ENCODE results near the gene CDC16.

Gene CDC16

GRCh38 chr13:114226699-114227323 lies 7.9 kb upstream of the CDC16 start (continued):
- TF ChIP-seq SP3 (tag by site-specific recombination; IDR thresholded peaks at IDR 0.05) (no peak), EGR2 (tag by site-specific recombination; IDR thresholded peaks at IDR 0.05; ENCODE audit: low read depth) (peak; percentile 85), ZNF394 (tag by site-specific recombination; IDR thresholded peaks at IDR 0.05; ENCODE audit: borderline replicate concordance) (peak; percentile 63; the same call in 1 of the 2 replicates), MEIS1 (CRISPR knock-in tag; IDR thresholded peaks at IDR 0.05; ENCODE audit: borderline replicate concordance) (no peak), ZNF600 (tag by site-specific recombination; IDR thresholded peaks at IDR 0.05) (peak; percentile 90), REPIN1 (tag by site-specific recombination; IDR thresholded peaks at IDR 0.05; ENCODE audit: low read depth) (no peak), GLIS1 (tag by site-specific recombination; IDR thresholded peaks at IDR 0.05) (peak; percentile 56), ZNF639 (tag by site-specific recombination; IDR thresholded peaks at IDR 0.05) (no peak), ZNF514 (tag by site-specific recombination; IDR thresholded peaks at IDR 0.05) (no peak), KLF17 (tag by site-specific recombination; IDR thresholded peaks at IDR 0.05) (0 out of 2 replicates have a peak, but pooled peaks have one; percentile 45), ZNF18 (tag by site-specific recombination; IDR thresholded peaks at IDR 0.05) (peak; percentile 99), GLIS2 (tag by site-specific recombination; IDR thresholded peaks at IDR 0.05) (peak; percentile 49; the same call in 1 of the 2 replicates), ZNF433 (tag by site-specific recombination; IDR thresholded peaks at IDR 0.05; ENCODE audit: low read depth) (no peak), ZNF2 (tag by site-specific recombination; IDR thresholded peaks at IDR 0.05) (peak; percentile 64; the same call in 1 of the 2 replicates), INSM2 (tag by site-specific recombination; IDR thresholded peaks at IDR 0.05) (no peak), ZSCAN4 (tag by site-specific recombination; IDR thresholded peaks at IDR 0.05) (no peak), PRDM4 (tag by site-specific recombination; IDR thresholded peaks at IDR 0.05) (no peak), ZBTB44 (tag by site-specific recombination; IDR thresholded peaks at IDR 0.05) (peak; percentile 14; the same call in 1 of the 2 replicates), ZBTB7A (tag by site-specific recombination; IDR thresholded peaks at IDR 0.05; ENCODE audit: low read depth) (no peak), ZNF660 (tag by site-specific recombination; IDR thresholded peaks at IDR 0.05) (no peak; the same call in 1 of the 2 replicates), ZNF658 (tag by site-specific recombination; IDR thresholded peaks at IDR 0.05) (no peak), KLF9 (tag by site-specific recombination; IDR thresholded peaks at IDR 0.05; ENCODE audit: low read depth) (peak; percentile 61; the same call in 1 of the 2 replicates), ZEB2 (tag by site-specific recombination; IDR thresholded peaks at IDR 0.05) (0 out of 2 replicates have a peak, but pooled peaks have one; percentile 57), ZNF654 (tag by site-specific recombination; IDR thresholded peaks at IDR 0.05; ENCODE audit: low read depth) (peak; percentile 90), ZBTB17 (tag by site-specific recombination; IDR thresholded peaks at IDR 0.05) (peak; percentile 93), HOXA7 (CRISPR knock-in tag; IDR thresholded peaks at IDR 0.05; ENCODE audit: borderline replicate concordance) (no peak), ZNF501 (tag by site-specific recombination; IDR thresholded peaks at IDR 0.05) (peak; percentile 73; the same call in 1 of the 2 replicates), ZFP3 (tag by site-specific recombination; IDR thresholded peaks at IDR 0.05; ENCODE audit: low read depth) (no peak), SP7 (tag by site-specific recombination; IDR thresholded peaks at IDR 0.05) (peak; percentile 42; the same call in 1 of the 2 replicates), ZXDB (tag by site-specific recombination; IDR thresholded peaks at IDR 0.05) (no peak)
